ENCODE data around the gene CTNNA3. TPM values are rescaled to one million over a fixed set of nuclear protein-coding genes. Genes with fewer than 3 reads are reported as not detected.

The CTNNA3 gene
- polyA plus RNA-seq, 1 donor from 2014 or later, result 0.14 TPM

GRCh38 chr10:66999762-67000545 is 696.0 kb downstream of the CTNNA3 start:
- no peaks in the 10 kb centered on the region for H4K20me1 ChIP-seq (ENCODE audit: insufficient read depth)
- no peaks in the 10 kb centered on the region for H3K36me3 ChIP-seq (ENCODE audit: insufficient read depth, low read length)
- H3K9me3 ChIP-seq (ENCODE audit: low read length), result no peaks in the 10 kb centered on the region
- no peak overlapping the region for H3K4me3 ChIP-seq (ENCODE audit: low read length)
- no peaks in the 10 kb centered on the region for H3K9me2 ChIP-seq (ENCODE audit: insufficient read depth, low read length)
- TF ChIP-seq, protein P1, sequence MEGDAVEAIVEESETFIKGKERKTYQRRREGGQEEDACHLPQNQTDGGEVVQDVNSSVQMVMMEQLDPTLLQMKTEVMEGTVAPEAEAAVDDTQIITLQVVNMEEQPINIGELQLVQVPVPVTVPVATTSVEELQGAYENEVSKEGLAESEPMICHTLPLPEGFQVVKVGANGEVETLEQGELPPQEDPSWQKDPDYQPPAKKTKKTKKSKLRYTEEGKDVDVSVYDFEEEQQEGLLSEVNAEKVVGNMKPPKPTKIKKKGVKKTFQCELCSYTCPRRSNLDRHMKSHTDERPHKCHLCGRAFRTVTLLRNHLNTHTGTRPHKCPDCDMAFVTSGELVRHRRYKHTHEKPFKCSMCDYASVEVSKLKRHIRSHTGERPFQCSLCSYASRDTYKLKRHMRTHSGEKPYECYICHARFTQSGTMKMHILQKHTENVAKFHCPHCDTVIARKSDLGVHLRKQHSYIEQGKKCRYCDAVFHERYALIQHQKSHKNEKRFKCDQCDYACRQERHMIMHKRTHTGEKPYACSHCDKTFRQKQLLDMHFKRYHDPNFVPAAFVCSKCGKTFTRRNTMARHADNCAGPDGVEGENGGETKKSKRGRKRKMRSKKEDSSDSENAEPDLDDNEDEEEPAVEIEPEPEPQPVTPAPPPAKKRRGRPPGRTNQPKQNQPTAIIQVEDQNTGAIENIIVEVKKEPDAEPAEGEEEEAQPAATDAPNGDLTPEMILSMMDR (IDR thresholded peaks at IDR 0.05; ENCODE audit: poor library complexity, severe bottlenecking), result no peak
- no peak for TF ChIP-seq SMC3 (conservative IDR thresholded peaks at IDR 0.05; ENCODE audit: poor library complexity)
- TF ChIP-seq EZH2 (IDR thresholded peaks at IDR 0.05; ENCODE audit: borderline replicate concordance, insufficient read depth, low read length, poor library complexity, severe bottlenecking), result no peak
- TF ChIP-seq MXI1 (conservative IDR thresholded peaks at IDR 0.05; ENCODE audit: poor library complexity, severe bottlenecking), result no peak
- TF ChIP-seq, protein P2, sequence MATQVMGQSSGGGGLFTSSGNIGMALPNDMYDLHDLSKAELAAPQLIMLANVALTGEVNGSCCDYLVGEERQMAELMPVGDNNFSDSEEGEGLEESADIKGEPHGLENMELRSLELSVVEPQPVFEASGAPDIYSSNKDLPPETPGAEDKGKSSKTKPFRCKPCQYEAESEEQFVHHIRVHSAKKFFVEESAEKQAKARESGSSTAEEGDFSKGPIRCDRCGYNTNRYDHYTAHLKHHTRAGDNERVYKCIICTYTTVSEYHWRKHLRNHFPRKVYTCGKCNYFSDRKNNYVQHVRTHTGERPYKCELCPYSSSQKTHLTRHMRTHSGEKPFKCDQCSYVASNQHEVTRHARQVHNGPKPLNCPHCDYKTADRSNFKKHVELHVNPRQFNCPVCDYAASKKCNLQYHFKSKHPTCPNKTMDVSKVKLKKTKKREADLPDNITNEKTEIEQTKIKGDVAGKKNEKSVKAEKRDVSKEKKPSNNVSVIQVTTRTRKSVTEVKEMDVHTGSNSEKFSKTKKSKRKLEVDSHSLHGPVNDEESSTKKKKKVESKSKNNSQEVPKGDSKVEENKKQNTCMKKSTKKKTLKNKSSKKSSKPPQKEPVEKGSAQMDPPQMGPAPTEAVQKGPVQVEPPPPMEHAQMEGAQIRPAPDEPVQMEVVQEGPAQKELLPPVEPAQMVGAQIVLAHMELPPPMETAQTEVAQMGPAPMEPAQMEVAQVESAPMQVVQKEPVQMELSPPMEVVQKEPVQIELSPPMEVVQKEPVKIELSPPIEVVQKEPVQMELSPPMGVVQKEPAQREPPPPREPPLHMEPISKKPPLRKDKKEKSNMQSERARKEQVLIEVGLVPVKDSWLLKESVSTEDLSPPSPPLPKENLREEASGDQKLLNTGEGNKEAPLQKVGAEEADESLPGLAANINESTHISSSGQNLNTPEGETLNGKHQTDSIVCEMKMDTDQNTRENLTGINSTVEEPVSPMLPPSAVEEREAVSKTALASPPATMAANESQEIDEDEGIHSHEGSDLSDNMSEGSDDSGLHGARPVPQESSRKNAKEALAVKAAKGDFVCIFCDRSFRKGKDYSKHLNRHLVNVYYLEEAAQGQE (IDR thresholded peaks at IDR 0.05; ENCODE audit: borderline replicate concordance), result no peak
- TF ChIP-seq EP300 (conservative IDR thresholded peaks at IDR 0.05; ENCODE audit: poor library complexity, severe bottlenecking), result no peak
- no peak for TF ChIP-seq RAD21 (conservative IDR thresholded peaks at IDR 0.05)
- no peak for TF ChIP-seq POLR2AphosphoS5 (IDR thresholded peaks at IDR 0.05)
- no peak for TF ChIP-seq TAF1 (IDR thresholded peaks at IDR 0.05; ENCODE audit: low read depth)
- H3K9ac ChIP-seq (ENCODE audit: low read length), result no peak overlapping the region
- no peak overlapping the region for H2AFZ ChIP-seq (ENCODE audit: low read depth, low read length)
- H3F3A ChIP-seq (ENCODE audit: insufficient read depth, low read length, poor library complexity, severe bottlenecking), result no peaks in the 10 kb centered on the region
- H3K79me2 ChIP-seq (replicated peaks; ENCODE audit: insufficient read depth, low read length), result no peaks in the 10 kb centered on the region
- no peaks in the 10 kb centered on the region for H3K27me3 ChIP-seq (ENCODE audit: insufficient read depth, low read depth, low read length)
- H3K4me2 ChIP-seq (ENCODE audit: low read length), result no peak overlapping the region
- no peak overlapping the region for H3K27ac ChIP-seq (ENCODE audit: low read length)

- H3K9me3 ChIP-seq (ENCODE audit: low read length), result no peaks in the 10 kb centered on the region
- H3K9ac ChIP-seq (ENCODE audit: low read length), result no peak overlapping the region
- H3K4me2 ChIP-seq (ENCODE audit: low read length), result no peak overlapping the region
- no peaks in the 10 kb centered on the region for H3F3A ChIP-seq (ENCODE audit: insufficient read depth, low read length, poor library complexity, severe bottlenecking)
- no peaks in the 10 kb centered on the region for H4K20me1 ChIP-seq (ENCODE audit: insufficient read depth)
- TF ChIP-seq MXI1 (conservative IDR thresholded peaks at IDR 0.05; ENCODE audit: poor library complexity, severe bottlenecking) (no peak), TAF1 (IDR thresholded peaks at IDR 0.05; ENCODE audit: low read depth) (no peak), SMC3 (conservative IDR thresholded peaks at IDR 0.05; ENCODE audit: poor library complexity) (no peak), EP300 (conservative IDR thresholded peaks at IDR 0.05; ENCODE audit: poor library complexity, severe bottlenecking) (no peak), RAD21 (conservative IDR thresholded peaks at IDR 0.05) (no peak)
- TF ChIP-seq, protein P2 (IDR thresholded peaks at IDR 0.05; ENCODE audit: borderline replicate concordance), result no peak
- H3K36me3 ChIP-seq (ENCODE audit: insufficient read depth, low read length), result no peaks in the 10 kb centered on the region
- no peak overlapping the region for H2AFZ ChIP-seq (ENCODE audit: low read depth, low read length)
- H3K9me2 ChIP-seq (ENCODE audit: insufficient read depth, low read length), result no peaks in the 10 kb centered on the region
- no peaks in the 10 kb centered on the region for H3K27me3 ChIP-seq (ENCODE audit: insufficient read depth, low read depth, low read length)
- no peak overlapping the region for H3K27ac ChIP-seq (ENCODE audit: low read length)
- no peaks in the 10 kb centered on the region for H3K79me2 ChIP-seq (replicated peaks; ENCODE audit: insufficient read depth, low read length)
- no peak overlapping the region for H3K4me3 ChIP-seq (ENCODE audit: low read length)
Observed at GRCh38 chr10:66996996-66997395, 699.0 kb downstream of the CTNNA3 start.
